Gastroesophageal sphincter (tissue), 4 donors: Measurements from ENCODE around the gene NDUFS4. TPM values are rescaled to one million over a fixed set of nuclear protein-coding genes. Genes with fewer than 3 reads are reported as not detected.

Experiments
- ATAC-seq: fragments of 150-250 bp; one replicate; pipeline ENCODE4 v1.9.1; 2016; ENCODE audit warnings: mild to moderate bottlenecking, moderate library complexity
- H3K27ac ChIP-seq, 4 donors: fragments of 200-600 bp; sonication (generic) in 3 of 4; 1 replicate in 3 of 4; 2 replicates in 1 of 4; pipeline ENCODE4 v1.5.1; 2016 to 2019
- H3K27me3 ChIP-seq: fragments of 200-600 bp; sonication (generic); one replicate; pipeline ENCODE4 v1.5.1; 2019
- H3K36me3 ChIP-seq, 2 donors: fragments of 200-600 bp; sonication (generic); one replicate each; pipeline ENCODE4 v1.5.1; 2019; ENCODE audit warnings: control low read depth in 1 of 2
- H3K4me1 ChIP-seq, 3 donors: fragments of 200-600 bp; sonication (generic); 1 replicate in 2 of 3; 2 replicates in 1 of 3; pipeline ENCODE4 v1.5.1; 2016 to 2019; ENCODE audit warnings: control low read depth in 2 of 3
- H3K4me3 ChIP-seq, 2 donors: fragments of 200-600 bp; sonication (generic); one replicate each; pipeline ENCODE4 v1.5.1; 2019; ENCODE audit warnings: mild to moderate bottlenecking in 1 of 2, moderate library complexity in 1 of 2
- H3K9me3 ChIP-seq, 3 donors: fragments of 200-600 bp; sonication (generic); one replicate each; pipeline ENCODE4 v1.5.1; 2017 to 2019; ENCODE audit warnings: control low read depth in 2 of 3
- EP300 ChIP-seq: sonication (generic); formaldehyde crosslinking; IDR thresholded peaks from one replicate; pipeline ENCODE4 v1.6.1; 2017; ENCODE audit warnings: antibody characterized with exemption, mild to moderate bottlenecking
- POLR2A ChIP-seq, 2 donors: fragments of 450-650 bp; IDR thresholded peaks; one replicate each; pipeline ENCODE4 v1.6.1; 2017; ENCODE audit warnings: antibody characterized with exemption in 2 of 2, mild to moderate bottlenecking in 2 of 2, moderate library complexity in 1 of 2
- POLR2AphosphoS5 ChIP-seq: sonication (generic); formaldehyde crosslinking; IDR thresholded peaks from one replicate; pipeline ENCODE4 v1.6.1; 2017; ENCODE audit warnings: antibody characterized with exemption
- WGBS, 2 donors: methylation state at CpG; one replicate each; pipeline ENCODE4 v1.1.5; 2018; ENCODE audit warnings: low coverage in 1 of 2; 5-methylcytosine and 5-hydroxymethylcytosine counted together
- total RNA-seq, 4 donors: library from RNA; depleted of rRNA; stranded (reverse); fragments of >200 nt; gene quantifications; one replicate each; pipeline ENCODE4 v1.1.0, GENCODE V29; 2016
- TF ChIP-seq, protein P1 (sequence below), 4 experiments: fragments of 200-600 bp in 2 of 4; fragments of 450-650 bp in 2 of 4; sonication (generic) in 1 of 4; IDR thresholded peaks; one replicate each; pipeline ENCODE4 v1.5.1; 2017 to 2019; ENCODE audit warnings: antibody characterized with exemption in 4 of 4, mild to moderate bottlenecking in 2 of 4, moderate library complexity in 2 of 4

Gene NDUFS4
- total RNA-seq, 4 donors from 2014 or later = 72.7 to 150 (median 123) TPM

DNA sequence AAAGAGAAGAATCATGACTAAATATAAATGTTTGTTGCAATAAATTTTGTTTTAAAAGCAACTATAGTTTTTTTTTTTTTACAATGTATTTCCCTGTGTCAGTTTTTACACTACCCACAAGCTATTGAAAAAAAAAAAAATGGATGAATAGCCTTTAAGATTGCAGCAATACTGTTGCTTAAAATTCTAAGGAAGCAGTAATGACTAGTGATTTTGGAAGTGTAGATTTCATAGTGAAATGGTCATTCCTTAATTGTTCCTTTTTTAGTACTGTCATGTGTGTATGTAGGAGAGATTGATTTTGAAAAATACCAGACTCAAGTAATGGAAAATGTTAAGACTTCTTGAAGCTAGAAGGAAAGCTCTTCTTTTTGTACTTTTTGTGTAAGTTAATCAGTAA, 53.1 kb downstream of the NDUFS4 start:
- TF ChIP-seq POLR2AphosphoS5 (no peak), POLR2A (IDR thresholded peaks at IDR 0.05) (no peak), EP300 (no peak)
- TF ChIP-seq, protein P1, sequence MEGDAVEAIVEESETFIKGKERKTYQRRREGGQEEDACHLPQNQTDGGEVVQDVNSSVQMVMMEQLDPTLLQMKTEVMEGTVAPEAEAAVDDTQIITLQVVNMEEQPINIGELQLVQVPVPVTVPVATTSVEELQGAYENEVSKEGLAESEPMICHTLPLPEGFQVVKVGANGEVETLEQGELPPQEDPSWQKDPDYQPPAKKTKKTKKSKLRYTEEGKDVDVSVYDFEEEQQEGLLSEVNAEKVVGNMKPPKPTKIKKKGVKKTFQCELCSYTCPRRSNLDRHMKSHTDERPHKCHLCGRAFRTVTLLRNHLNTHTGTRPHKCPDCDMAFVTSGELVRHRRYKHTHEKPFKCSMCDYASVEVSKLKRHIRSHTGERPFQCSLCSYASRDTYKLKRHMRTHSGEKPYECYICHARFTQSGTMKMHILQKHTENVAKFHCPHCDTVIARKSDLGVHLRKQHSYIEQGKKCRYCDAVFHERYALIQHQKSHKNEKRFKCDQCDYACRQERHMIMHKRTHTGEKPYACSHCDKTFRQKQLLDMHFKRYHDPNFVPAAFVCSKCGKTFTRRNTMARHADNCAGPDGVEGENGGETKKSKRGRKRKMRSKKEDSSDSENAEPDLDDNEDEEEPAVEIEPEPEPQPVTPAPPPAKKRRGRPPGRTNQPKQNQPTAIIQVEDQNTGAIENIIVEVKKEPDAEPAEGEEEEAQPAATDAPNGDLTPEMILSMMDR (IDR thresholded peaks at IDR 0.05) = no peak
- Histone ChIP-seq H3K4me3 (no peak overlapping the region), H3K9me3 (no peaks in the 10 kb centered on the region), H3K27ac (no peak overlapping the region), H3K36me3 (peaks cover 0 to 4% of the 10 kb centered on the region in 2 donors), H3K4me1 (peaks cover 0 to 26% (median 0%) of the 10 kb centered on the region in 3 donors), H3K27me3 (no peaks in the 10 kb centered on the region)
- no peak for ATAC-seq

DNA sequence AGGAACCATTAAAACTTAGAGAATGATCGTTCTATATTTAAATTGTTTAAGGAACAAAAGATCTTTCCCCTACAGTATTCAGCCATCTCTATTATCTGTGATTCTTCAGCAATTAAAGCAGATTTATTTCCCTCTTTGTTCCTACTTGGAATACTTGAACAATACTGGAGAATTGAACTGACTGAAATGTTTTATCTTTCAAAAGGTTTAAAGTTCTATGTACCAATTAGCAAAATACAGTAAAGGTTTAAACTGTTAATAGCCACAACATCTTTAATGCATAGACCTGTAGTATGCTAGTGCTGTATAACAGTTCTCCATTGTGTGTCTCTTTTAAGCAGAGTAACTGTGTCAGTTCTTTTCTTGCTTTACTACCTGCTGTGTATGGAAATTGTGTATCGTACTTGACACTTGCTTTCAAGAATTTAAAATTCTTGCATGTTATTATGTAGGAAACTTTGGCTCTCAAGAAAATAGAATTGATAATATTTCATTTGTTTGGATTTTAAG, 54.0 kb downstream of the NDUFS4 start:
- peaks cover 0 to 26% (median 0%) of the 10 kb centered on the region in 3 donors for H3K4me1 ChIP-seq
- no peak overlapping the region for H3K27ac ChIP-seq
- peaks cover 0 to 3% of the 10 kb centered on the region in 2 donors for H3K36me3 ChIP-seq
- H3K27me3 ChIP-seq = no peaks in the 10 kb centered on the region
- WGBS, 2 donors = 89 to 94% methylated on average over 2 of the region's 2 CpGs
- H3K9me3 ChIP-seq = no peaks in the 10 kb centered on the region
- no peak overlapping the region for H3K4me3 ChIP-seq
- TF ChIP-seq EP300 = no peak
- TF ChIP-seq, protein P1 (IDR thresholded peaks at IDR 0.05) = no peak
- no peak for TF ChIP-seq POLR2A (IDR thresholded peaks at IDR 0.05)
- no peak for TF ChIP-seq POLR2AphosphoS5
- no peak for ATAC-seq

DNA sequence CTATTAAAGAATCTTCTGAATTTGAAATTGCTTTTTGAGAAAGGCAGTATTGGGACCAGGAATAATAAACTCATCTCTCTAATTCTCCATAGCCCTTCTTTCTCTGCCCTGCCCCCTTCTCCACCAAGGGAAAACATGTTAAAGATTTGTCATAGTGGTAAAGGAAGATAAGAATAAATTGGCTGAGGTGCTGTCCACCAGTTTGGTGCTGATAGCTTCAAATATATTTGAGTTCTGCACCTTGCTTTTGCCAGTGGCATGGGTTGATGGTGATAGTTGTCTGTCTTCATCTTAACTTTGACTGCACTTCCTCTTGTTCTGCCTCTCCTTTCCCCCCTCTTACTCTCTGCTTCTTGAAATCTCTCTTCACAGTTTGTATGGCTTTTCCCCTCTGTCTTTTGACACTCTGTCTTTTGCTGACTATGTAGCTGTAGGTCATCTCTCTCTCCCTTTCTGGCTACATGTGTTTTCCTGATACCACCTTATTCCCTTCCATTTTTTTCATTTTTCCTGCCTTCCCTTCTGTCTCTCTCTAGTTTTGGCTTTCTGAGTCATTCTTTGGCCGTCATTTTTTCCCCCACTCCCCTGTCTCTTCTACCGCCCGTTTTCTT, 56.6 kb downstream of the NDUFS4 start:
- Histone ChIP-seq H3K4me3 (no peak overlapping the region), H3K36me3 (no peaks in the 10 kb centered on the region), H3K9me3 (no peaks in the 10 kb centered on the region), H3K27me3 (no peaks in the 10 kb centered on the region), H3K4me1 (peaks cover 0 to 18% (median 0%) of the 10 kb centered on the region in 3 donors), H3K27ac (no peak overlapping the region)
- no peak for ATAC-seq
- WGBS, 2 donors = 91 to 95% methylated on average over 3 of the region's 3 CpGs
- TF ChIP-seq POLR2A (IDR thresholded peaks at IDR 0.05) (no peak), EP300 (no peak), POLR2AphosphoS5 (no peak)
- TF ChIP-seq, protein P1 (IDR thresholded peaks at IDR 0.05) = no peak

DNA sequence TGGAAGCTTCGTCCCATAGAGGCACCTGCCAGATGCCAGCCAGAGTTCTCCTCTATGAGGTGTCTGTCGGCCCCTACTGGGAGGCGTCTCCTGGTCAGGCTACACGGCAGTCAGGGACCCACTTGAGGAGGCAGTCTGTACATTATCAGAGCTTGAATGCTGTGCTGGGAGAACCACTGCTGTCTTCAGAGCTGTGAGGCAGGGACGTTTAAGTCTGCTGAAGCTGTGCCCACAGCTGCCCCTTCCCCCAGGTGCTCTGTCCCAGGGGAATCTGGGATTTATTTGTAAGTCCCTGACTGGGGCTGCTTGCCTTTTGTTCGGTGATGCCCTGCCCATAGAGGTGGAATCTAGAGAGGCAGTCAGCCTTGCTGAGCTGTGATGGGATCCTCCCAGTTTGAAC, 70.8 kb downstream of the NDUFS4 start:
- H3K27ac ChIP-seq = no peak overlapping the region
- H3K9me3 ChIP-seq = no peaks in the 10 kb centered on the region
- 100% methylated on average over 1 of the region's 6 CpGs; no CpG with 5 or more reads in 1 of the 2 donors for WGBS, 2 donors
- TF ChIP-seq POLR2AphosphoS5 (no peak), EP300 (no peak), POLR2A (IDR thresholded peaks at IDR 0.05) (no peak)
- TF ChIP-seq, protein P1 (IDR thresholded peaks at IDR 0.05) = no peak
- no peaks in the 10 kb centered on the region for H3K27me3 ChIP-seq
- H3K4me3 ChIP-seq = no peak overlapping the region
- H3K4me1 ChIP-seq = no peaks in the 10 kb centered on the region
- ATAC-seq = no peak
- H3K36me3 ChIP-seq = peaks cover 0 to 16% of the 10 kb centered on the region in 2 donors

DNA sequence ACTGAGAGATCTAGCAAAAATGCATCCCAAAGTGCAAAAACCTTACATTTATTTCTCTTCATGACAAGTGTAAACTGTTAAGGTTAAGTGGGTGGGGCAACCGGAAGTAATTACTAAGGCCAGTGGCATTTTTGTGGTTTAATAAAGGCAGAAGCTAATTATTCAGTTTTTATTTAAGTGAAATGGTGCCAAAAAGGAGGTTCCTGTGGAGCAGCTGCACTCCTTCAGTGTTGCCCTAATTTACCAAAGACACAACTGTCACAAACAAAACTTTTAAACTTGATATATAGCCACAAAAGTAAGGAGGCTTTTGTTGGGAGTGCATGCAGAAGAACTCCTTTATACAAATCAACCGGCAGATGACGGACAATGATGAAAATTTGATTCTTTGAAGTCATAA, 81.6 kb downstream of the NDUFS4 start:
- peaks cover 2 to 71% (median 6%) of the 10 kb centered on the region in 3 donors for H3K4me1 ChIP-seq
- H3K36me3 ChIP-seq = peaks cover 0 to 4% of the 10 kb centered on the region in 2 donors
- TF ChIP-seq POLR2A (IDR thresholded peaks at IDR 0.05) = no peak
- TF ChIP-seq, protein P1 (IDR thresholded peaks at IDR 0.05) = no peak
- no peak for TF ChIP-seq POLR2AphosphoS5
- no peak for TF ChIP-seq EP300
- no peak overlapping the region for H3K27ac ChIP-seq
- no peak overlapping the region for H3K4me3 ChIP-seq
- no peaks in the 10 kb centered on the region for H3K27me3 ChIP-seq
- 24 to 48% methylated on average over 3 of the region's 3 CpGs for WGBS, 2 donors
- no peaks in the 10 kb centered on the region for H3K9me3 ChIP-seq
- no peak for ATAC-seq
